Globus pallidus (tissue), 1 donor: ENCODE results near the gene KRTAP10-3.

Experiments
- DNase-seq: peaks from one replicate; pipeline ENCODE4 v3.0.0-alpha.2; 2015; ENCODE audit warnings: low spot score

KRTAP10-3 gene

DNA sequence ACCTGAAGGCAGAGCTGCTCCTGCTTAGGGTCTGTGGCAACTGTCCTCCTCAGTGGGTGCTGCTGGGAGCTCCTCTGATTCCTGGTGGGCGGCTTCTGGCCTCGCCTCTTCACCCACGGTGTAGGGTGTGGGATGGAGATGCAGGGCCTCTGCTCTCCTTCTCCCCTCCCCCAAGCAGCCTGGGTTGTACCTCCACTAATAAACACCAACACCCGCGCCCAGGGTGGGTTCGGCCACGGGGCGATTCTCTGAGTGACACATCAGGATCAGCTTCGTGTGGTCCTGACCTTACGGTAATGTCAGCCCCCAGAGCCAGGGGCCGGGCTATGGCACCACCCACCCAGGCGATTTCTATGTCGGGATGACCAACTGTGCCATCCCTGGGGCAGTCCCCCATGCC lies 42.3 kb downstream of the KRTAP10-3 start:
- no peak for DNase-seq

DNA sequence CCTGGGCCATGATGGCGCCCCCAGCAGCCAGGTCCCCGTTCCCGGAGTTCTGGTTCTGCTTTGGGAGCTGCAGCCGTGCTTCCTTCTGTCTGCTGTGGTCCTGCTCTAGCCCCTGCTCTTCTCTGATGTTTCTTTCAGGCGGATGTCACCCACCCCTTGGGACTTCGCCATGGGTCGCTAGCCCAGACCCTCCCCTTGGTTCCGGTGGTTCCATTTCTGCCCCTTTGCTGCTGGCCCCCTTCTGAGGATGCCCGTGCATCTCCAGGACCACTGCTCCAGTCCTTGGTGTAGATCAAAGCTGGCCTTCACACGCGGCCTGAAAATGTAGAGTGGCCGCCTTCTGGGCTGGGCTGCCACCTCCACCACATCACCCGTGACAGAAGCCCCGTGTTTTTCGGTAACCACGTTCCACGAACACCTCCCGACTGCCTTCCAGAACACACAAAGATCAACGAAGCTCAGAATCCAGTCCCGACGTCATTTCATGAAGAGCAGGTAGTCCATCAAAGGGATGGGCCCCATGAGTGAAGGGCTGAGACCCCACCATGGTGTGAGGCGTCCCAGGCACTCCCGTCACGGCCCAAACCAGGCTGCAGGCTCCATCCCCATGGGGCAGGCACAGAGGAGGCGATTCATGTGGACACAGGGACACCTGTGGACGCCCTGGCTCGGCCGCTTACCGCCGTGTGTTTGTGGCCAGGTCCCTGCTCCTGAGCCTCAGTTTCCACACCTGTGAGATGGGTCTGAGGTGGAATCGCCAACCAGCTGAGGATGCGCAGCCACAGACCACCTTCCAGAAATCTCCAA lies 43.0 kb downstream of the KRTAP10-3 start:
- DNase-seq: no peak

DNA sequence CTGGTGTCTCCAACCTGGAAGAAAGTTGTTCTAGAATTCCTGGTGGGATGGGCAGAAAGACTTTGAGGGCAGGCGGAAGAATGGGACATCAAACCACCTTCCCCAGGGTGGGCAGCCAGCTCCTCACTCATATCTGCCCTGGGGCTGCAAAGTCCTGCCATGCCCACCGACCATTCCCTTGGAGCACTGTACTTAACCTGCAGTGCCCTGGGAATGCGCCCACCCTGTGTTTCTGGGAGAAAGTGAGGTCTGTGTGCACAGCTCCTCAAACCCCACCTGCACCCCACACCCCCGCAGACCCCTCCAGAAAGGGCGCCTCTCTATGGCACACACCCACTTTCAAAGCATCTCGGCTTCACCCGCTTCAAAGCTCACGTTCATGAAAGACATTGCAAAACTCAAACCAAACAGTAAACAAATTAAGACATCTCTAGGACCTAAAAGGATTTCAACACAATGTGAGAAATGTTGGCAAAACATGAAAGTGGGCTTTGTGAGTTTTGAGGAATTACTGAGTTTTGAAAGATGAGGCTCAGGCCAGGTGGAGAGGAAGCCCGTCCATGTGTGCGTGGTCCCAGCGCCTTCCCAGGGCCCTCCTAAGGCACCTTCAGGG lies 43.7 kb downstream of the KRTAP10-3 start:
- no peak for DNase-seq

DNA sequence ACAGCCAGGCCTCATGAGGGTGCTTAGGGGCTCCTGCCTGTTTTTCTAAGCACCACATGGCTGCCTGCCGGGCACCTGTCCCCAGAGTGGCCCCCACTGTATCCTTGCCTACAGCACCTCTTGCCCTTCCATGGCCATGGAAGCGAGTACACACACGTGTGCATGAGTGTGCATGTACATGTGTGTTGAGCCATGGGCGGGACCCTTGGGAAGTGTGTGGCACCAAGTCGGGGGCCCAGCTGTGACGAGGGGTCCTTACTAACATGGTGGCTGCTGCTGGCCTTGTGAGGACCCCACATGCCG lies 44.4 kb downstream of the KRTAP10-3 start:
- no peak for DNase-seq

DNA sequence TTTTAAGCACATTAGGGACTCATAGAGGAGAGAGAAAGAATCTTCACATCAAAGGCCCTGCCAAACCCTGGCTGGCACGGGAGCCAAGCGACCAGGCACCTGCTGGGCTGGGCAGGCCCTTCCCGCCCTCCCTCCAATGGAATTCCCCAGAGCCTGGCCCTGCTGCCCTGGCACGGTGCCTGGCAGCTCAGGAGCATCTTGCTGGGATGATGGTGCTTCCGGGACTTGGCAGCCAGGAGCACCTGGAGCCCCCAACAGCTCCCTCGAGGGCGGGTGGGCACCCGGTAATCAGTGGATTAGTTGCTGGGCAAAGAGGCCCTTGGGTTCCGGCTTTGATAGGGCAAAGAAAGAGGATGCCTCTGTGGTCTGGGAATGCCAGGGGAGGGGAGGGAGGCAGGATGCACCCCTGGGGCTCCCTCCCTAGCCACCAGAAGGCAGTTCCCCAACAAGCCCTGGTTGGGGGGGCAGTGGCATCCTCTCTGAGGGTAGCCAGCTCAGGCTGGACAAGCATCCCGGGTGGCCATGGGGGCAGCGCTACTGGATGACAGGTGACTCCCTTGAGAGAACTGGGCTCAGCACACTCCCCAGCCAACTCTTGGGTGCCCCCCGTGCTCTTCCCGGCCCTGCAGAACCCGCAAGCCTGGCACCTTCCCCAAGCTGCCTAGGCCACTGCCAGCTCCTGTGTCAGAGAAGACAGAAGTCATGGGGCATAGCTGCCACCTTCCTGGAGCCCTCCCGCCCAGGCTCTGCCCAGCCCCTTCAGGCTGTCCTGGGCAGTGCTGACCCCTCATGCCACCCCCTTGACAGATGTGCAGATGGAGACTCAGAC lies 45.0 kb downstream of the KRTAP10-3 start:
- DNase-seq: no peak

DNA sequence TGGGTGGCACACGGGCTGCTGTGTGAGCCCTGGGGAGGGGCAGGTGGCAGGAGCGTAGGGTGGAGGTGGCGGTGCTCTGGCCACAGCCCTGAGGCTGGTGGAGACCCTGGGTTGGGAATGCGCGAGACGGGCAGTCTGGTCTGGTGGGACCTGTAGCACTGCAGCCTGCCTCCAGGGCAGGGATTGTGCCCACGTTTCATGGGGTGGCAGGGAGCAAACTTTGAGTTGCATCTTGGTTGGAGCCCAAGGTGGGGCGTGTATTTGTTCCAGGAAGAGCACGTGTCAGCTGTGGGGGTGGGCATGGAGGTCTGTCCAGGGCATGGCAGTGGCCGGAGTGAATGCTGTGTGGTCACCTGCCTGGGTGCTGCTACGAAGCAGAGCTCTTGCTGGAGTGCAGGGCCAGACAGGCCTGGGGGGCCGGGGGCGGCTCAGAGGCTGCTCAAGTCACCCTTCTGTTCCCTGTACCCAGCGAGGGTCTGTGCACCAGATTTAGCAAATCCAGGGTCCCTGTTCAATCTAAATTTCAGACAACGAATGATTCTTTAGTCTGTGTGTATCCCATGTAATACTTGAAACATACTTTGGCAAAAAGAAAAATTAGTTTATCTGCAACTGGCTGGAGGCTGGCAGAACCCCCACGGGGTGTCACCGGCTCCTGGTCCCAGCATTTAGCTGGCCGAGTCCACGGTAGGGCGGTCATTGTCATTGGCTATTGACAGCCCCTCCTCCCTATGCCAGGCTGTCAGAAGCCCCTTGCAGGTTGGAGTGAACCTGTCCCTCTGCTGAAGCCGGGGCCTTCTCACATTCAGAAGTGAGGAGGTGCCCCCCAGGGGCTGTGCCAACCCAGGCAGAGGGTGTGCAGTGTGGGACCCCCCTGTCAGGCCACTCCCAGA lies 45.9 kb downstream of the KRTAP10-3 start:
- DNase-seq: no peak

DNA sequence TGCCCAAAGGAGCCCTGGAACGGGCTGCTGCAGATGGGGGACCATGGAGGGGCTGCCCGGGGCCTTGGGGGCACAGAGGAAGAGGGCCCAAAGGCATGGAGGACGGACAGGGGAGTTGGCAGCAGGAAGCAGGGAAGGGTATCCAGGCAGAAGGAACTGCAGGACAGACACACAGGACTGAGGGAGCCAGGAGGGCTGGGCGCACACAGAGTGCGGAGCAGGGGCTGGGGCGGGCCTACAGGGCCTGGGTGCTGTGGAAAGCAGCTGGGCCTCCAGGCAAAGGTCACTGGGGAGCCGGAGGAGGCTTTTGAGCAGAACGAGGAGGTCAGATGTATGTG lies 46.7 kb downstream of the KRTAP10-3 start:
- DNase-seq: no peak

DNA sequence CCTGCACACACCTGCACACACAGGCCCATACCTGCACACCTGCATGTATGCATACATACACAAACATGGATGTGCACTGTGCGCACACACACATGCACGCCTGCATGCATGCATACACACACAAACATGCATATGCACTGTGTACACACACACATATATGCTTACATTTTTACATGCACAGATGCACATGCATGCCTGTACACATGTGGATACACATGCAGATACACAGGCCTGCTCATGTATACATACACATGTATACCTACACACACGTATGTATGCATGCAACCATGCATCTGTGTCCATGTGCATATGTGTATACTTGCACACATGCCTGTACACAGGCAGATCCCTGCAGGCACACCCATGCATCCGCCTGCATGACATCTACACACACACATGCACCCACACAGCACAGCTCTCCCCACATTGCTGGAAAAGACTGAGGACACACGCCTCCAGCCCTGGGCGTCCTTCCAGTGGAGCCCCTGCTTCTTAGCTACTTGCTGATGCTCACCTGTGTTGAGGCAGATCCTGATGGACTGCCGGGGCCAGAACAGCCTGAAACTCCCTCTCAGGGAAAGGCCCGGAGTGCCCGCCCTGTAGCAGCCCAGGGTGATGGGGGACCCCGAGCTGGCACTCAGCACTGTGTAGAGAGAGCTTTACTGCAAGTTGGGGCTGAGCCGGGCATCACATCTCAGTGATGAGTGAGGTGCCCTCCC lies 47.2 kb downstream of the KRTAP10-3 start:
- DNase-seq: no peak

DNA sequence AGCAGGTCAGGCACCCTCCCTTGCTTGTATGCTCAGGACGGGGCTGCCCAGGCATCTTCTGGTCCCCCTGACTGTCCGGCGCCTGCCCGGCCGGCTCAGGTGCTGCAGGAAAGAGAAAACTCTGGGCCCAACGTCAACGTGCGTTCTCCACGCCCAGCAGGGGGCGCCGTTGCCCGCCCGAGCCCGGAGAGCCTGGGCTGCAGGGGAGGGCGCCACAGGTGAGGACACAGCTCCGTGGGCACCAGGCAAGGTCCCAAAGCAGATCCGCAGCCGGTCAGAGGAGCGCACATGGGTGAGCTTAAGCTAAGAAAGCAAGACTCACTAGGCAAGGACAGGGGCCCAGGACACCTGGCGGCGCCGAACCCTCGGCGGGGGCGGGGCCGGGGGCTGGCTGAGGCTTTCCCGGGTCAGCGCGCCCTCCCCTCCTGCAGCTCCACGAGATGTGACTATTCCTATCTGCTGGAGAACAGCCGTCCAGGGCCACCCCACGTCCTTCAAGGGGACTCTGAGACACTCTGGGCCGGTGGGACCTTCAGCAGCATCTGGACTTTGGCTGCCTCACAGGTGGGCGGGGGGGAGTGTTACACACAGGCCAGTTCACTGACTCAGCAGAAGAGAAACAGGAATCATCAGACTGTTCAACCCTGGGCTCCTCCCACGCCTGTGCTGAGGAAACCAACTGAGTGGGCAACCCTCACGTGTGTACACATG lies 47.9 kb downstream of the KRTAP10-3 start:
- DNase-seq: no peak

DNA sequence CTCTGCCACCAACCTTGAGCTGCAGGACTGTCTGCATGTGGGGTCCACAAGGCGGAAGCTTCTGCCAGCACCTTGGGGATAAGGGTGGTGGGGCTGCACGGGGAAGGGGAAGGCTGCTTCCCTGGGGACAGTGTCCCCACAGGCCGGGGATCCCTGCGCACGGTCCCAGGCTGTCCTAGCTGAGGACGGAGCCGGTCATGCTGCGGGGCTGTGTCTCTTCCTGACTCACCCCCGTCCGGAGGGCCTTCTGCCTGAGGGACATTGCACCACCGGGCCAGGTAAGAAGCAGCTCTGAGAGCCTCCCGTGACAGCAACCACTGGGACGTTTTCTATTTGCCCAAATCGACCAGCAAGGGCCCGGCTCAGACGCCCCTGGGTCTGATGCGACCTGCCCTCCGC lies 48.5 kb downstream of the KRTAP10-3 start:
- DNase-seq: no peak

DNA sequence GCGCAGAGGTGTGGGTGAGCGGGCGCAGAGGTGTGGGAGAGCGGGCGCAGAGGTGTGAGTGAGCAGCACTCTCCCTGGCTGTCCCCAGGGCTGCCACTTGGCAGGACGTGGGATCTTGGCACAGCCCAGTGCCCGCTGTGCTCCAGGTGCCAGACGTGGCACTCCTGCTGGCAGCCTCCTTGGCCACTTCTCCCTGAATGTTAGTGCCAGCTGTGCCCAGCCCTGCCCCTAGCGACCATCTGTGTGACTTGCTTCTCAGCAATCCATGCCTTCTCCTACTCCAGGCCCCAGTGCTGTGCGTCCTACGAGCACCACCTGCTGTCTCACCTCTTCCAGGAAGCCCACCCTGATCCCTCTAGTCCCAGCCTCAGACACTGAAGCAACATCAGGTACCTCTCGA lies 49.1 kb downstream of the KRTAP10-3 start:
- no peak for DNase-seq

DNA sequence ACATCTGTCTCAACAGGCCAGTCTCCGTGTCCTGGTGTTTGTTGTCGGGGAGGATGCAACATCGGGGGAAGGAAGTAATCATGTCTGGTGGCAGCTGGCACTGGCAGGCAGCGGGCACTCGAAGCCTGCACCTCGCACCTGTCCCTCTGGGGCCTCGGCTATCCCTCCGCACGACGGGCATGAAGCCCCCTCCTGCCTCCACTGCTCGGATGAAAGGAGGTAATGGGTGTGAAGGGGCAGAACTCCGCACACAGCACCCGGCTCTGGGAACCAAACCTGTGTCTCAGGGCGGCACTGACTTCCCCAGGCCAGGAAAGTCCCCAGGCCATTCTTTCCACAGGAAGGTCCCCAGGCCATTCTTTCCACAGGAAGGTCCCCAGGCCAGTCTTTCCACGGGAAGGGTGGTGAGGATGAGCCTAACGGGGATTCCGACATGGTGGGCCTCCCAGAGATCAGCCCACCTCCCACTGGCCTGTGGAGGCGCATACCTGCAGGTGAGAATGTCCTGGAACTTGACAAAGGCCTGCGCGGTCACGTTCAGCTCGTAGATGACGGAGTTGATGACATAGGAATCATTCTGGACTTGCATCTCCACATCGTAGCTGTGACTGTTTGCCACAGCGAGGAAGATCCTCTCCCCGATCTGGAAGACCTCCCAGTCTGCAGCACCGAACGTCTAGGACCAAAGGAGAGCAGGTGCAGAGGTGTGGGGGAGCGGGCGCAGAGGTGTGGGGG lies 49.7 kb downstream of the KRTAP10-3 start:
- no peak for DNase-seq

DNA sequence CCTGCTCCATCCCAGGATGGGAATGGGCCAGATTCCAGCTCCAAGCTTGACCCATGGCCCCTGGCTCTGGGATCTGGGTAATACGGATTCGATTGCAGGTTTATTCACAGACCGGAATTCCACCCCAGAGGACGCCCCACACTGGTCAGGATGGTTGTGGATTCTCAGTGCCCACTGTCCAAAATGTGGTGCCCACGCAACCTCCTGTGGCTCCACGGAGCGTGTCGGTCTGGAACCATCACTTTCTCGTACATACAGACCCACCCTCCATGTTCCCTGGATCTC lies 50.2 kb downstream of the KRTAP10-3 start:
- no peak for DNase-seq
